Astrocyte of the cerebellum (primary cell): ENCODE results near the gene RER1.

Experiments
- DNase-seq: peaks from one replicate; pipeline ENCODE4 v3.0.0-alpha.2; 2011; ENCODE audit warnings: low read depth
- H3K4me3 ChIP-seq: 2 replicates; pipeline ENCODE4 v1.5.1; 2011; ENCODE audit warnings: mild to moderate bottlenecking, low read depth, low read length, moderate library complexity
- in situ Hi-C: cut with HindIII; loops from 2 replicates; pipeline ENCODE4 v1.10.0; 2017; ENCODE audit warnings: low sequenced_read_pairs
- TF ChIP-seq, protein P1 (sequence below): IDR thresholded peaks from 2 replicates; pipeline ENCODE4 v1.5.1; 2012; ENCODE audit warnings: low read length, low read depth, moderate library complexity, mild to moderate bottlenecking; ENCODE audit errors: missing control alignments

Gene RER1

GRCh38 chr1:2416403-2416802 lies 24.8 kb downstream of the RER1 start:
- no peak for DNase-seq
- in situ Hi-C loops: no loop called here
- H3K4me3 ChIP-seq: no peak overlapping the region
- TF ChIP-seq, protein P1, sequence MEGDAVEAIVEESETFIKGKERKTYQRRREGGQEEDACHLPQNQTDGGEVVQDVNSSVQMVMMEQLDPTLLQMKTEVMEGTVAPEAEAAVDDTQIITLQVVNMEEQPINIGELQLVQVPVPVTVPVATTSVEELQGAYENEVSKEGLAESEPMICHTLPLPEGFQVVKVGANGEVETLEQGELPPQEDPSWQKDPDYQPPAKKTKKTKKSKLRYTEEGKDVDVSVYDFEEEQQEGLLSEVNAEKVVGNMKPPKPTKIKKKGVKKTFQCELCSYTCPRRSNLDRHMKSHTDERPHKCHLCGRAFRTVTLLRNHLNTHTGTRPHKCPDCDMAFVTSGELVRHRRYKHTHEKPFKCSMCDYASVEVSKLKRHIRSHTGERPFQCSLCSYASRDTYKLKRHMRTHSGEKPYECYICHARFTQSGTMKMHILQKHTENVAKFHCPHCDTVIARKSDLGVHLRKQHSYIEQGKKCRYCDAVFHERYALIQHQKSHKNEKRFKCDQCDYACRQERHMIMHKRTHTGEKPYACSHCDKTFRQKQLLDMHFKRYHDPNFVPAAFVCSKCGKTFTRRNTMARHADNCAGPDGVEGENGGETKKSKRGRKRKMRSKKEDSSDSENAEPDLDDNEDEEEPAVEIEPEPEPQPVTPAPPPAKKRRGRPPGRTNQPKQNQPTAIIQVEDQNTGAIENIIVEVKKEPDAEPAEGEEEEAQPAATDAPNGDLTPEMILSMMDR: no peak

GRCh38 chr1:2417083-2417832 lies 25.6 kb downstream of the RER1 start:
- in situ Hi-C loops: no loop called here
- no peak overlapping the region for H3K4me3 ChIP-seq
- TF ChIP-seq, protein P1: no peak
- DNase-seq: no peak

DNA sequence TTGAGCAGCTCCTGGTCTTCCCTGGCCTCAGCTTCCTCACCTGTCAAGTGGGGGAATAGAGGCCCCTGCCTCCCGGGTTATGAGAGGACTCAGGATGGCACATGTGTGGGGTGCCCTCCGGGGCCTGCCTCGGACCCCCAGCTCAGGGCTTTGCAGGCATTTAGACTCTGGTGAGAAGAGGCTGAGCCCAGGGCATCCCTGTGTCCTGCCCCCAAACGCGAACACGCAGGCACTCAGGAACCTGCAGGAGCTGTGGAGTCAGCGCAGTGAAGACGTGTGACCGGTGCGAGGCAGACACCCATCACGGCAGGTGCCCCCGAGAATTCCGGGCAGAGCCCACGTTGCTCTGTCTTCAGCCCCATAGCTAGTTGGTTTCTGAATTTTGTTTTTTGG lies 26.2 kb downstream of the RER1 start:
- H3K4me3 ChIP-seq: no peak overlapping the region
- TF ChIP-seq, protein P1: no peak
- in situ Hi-C loops: no loop called here
- DNase-seq: no peak

DNA sequence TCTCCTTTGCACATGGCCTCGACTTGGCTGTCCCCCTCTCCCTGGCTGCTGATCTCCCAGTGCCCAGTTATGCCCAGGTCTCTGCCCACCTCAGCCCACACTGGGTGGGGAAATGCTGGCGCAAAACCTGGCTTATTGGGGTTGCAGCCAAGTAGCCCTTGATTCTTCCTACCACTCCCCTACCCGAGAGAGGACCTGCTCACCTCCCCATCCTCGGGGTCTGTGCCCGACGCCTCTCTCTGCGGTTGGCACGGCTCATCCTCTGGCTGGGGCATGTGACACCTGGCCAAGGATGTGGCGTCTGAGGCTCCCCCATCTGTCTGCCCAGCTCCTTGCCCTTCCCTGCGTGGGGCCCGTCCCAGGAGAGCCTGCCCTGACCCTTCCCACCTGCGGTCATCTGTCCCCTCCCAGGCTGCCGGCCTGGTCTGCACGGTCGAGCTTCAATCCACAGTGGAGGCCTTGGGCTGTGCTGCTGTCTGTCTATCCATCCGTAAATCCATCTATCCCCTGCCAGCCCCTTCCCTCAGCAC lies 27.2 kb downstream of the RER1 start:
- no peak overlapping the region for H3K4me3 ChIP-seq
- DNase-seq: no peak
- in situ Hi-C loops: no loop called here
- TF ChIP-seq, protein P1: no peak

DNA sequence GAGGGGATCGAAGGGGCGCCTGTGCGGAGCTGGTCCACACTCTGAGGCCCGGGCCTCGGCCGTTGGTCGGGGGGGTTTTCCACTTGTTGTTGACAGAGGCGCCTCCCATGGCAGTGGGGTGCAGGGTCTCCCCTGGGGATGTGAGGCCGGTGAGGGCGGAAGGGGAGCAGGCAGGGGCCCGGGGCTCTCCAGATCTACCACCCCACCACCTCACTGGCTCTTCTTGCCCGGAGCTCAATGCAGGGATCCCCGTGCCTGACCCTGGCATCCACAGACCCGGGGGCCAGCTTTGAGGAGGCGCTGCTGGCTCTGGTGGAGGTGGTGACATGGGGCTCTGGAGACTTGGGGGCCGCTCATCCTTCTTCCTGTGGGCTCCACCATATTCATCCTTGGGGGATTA lies 27.8 kb downstream of the RER1 start:
- in situ Hi-C loops: no loop called here
- DNase-seq: no peak
- TF ChIP-seq, protein P1: no peak
- no peak overlapping the region for H3K4me3 ChIP-seq

DNA sequence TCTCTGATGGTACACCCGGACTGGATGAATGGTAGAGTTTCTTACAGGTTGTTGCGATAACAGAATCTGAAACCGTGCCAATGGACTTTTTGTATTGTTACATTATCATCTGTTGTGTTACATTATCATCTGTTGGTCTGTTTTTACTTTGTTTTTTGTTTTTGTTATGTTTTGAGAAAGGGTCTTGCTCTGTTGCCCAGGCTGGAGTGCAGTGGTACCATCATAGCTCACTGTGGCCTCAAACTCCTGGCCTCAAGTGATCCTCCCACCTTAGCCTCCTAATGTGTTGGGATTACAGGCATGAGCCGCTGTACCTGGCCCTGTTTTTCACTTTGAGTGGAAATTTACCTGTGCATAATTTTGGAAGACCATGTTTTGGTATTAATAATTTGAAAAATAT lies 30.9 kb downstream of the RER1 start:
- TF ChIP-seq, protein P1: no peak
- in situ Hi-C loops: loop anchor here (5.0 to 10.0 kb wide), 3 partner anchors 92 to 1000 kb away; no protein-coding TSS in a partner anchor
- H3K4me3 ChIP-seq: no peak overlapping the region
- no peak for DNase-seq
